NCI-H2081 treated with DMSO at 0.1 percent for 48 hours (cell line): ENCODE measurements around the gene THSD7A.

Experiments used
- DNase-seq: peaks from one replicate; lab custom pipeline; 2025; lab: John Stamatoyannopoulos, UW

The THSD7A gene

DNA sequence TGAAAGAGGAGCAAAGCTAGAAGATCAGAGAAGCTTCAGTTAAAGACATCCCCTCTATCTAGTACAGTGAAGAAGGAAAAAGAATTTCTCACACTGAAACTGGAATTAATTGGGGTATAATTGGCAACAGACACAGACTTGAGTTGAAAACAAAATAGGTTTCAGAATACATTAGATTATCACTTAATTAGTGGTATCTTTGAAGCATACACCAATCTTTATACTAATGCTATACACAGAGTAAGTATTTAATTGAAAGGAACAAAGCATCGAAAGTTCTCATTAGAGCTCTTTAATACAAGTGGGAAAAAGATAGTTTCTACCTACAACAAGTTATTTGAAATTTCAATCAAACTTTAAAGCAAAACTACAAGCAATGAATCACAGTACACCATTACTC, 128.2 kb downstream of the THSD7A start:
- no peak for DNase-seq

DNA sequence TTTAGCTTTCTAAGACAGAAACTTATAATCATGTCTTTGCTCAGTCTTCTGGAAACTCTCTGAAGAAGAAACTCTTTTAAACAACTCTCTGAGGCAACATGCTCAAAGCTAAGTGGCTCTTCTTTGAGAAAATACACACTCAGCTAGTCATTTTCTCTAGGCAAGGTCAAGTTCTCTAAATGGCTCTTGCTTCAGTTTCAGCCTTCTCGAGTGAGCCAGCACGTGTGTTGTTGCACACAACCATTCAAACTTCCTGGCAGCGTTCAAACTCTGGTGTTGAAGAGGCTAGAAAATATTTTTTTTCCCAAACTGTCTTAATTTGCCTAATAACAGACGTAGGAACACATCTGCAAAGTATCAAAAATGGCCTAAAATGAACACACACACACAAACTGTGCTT, 129.1 kb downstream of the THSD7A start:
- no peak for DNase-seq

DNA sequence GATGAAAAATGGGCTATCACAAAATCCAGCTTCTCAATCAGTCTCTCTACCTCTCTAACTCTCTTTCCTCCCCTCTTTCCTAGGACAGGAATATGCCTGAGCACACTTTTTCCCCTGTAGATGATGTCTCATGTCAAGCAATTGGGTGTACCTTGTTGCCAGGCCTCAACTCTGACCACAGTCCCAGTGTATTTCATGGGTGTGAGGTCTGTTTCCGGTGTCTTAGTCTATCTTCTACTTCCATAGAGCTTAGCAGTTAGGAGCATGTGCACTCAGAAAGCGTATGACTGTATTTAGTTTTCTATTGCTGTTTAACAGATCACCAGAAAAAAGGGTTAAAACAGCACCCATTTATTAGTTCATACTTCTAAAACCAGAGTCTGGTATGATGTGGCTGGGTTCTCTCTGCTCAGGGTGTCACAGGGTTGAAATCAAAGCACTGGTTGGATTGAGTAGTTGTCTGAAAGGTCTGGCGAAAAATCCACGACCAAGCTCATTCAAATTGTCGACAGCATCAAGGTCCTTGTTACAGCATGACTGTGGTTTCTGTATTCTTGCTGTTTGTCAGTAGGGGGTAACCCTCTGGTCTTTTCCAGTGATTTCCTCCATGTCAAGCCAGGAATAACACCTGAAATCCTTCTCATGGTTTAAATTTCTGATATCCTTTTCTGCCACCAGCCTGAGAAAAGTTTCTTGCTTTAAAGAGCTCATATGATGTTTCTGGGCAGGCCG, 130.0 kb downstream of the THSD7A start:
- no peak for DNase-seq

DNA sequence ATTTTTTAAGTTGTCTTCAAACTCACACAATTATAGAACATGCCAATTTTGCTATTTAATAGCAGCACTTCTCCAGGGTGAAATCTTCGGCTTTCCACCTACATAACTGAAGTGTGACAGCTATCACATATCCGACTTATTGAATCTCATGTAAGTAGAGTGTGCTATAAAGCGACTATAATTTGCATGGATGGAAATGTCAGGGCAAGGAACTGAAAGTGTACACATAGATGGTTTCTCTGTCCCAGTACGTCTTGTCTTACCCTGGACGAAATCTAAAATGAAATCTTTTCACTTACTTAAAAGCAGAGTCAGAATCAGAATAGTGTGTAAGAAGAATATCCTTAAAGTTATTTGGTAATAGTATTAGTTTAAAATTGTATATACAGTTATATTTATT, 132.3 kb downstream of the THSD7A start:
- DNase-seq: no peak

DNA sequence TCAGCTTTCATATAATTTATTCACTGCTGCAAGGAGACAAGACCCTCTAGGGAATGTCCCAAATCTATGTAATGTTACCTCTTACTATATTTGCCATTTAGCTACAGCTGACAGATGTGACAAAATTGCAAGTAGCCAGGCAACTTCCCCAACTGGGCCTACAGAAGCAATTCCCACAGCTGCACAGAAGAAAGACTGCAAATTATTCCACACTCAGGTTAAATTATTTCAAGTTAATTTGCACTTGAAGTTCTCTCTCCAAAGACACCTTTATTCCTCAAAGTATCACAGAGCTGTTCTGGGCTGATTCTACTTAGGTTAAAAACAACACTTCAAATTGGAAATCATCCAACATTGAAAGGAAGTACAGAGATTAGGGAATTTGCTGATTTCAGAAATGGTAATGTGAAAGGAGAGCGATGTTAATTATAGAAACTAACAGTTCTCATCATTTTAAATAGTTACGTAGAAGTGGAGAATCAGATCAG, 133.6 kb downstream of the THSD7A start:
- no peak for DNase-seq

DNA sequence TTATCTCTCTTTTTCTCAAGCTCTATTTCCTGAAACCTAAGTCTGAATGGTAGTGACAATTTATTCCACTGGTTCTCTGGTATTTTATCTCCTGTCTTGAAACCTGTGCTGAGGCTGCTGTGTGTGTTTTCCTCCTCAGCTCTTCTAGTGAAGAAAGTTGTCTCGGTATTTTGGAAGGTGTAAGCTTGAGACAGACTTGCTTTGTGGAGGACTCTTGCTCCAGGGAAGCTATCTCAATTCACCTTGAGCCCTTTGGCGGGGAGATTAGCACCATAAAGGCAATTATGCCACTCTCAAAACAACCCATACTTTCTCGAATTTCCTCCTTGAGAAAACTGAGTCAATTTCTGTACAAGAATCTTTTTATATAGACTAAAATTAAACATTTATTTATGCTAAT, 141.6 kb downstream of the THSD7A start:
- no peak for DNase-seq

DNA sequence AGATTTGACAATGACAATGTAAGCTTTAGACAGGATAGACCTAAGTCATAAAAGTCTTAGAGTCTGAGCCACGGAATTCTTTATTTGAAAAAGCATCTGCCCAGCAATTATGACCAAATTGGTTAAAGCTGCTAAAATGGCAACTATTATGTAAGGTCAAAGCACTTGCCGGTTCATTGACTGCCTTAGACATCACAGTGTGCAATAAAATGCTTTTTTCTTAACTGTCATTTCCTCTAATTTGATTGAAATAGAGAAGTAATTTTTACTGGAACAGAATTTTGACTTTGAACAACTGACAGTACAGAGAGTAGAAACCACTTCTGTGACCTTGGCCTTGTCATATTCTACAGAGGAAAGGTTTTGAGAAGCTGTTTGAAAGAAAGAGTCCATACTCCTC, 142.9 kb downstream of the THSD7A start:
- DNase-seq: no peak

DNA sequence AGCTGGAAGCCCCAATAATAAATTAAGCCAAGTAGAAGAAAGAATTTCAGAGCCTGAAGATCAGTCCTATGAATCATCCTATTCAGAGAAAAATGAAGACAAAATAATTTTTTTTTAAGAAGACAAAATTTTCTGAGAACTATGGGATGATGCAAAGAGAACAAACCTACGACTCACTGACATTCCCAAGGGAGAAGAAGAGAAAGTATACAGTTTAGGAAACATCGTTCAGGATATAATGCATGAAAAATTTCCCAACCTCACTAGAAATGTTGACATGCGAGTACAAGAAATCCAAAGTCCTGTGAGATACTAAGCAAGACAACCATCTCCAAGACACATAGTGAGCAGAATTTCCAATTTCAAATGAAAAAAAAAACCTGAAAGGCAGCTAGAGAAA, 150.5 kb downstream of the THSD7A start:
- no peak for DNase-seq

DNA sequence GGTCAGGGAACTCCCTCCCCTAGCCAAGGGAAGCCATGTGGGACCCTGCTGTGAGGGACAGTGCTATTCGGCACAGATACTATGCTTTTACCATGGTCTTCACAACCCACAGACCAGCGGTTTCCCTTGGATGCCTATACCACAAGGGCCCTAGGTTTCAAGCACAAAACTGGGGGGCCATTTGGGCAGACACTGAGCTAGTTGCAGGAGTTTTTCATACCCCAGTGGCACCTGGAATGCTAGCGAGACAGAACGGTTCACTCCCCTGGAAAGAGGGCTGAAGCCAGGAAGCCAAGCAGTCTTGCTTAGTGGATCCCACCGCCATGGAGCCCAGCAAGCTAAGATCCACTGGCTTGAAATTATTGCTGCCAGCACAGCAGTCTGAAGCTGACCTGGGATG, 156.8 kb downstream of the THSD7A start:
- DNase-seq: no peak

DNA sequence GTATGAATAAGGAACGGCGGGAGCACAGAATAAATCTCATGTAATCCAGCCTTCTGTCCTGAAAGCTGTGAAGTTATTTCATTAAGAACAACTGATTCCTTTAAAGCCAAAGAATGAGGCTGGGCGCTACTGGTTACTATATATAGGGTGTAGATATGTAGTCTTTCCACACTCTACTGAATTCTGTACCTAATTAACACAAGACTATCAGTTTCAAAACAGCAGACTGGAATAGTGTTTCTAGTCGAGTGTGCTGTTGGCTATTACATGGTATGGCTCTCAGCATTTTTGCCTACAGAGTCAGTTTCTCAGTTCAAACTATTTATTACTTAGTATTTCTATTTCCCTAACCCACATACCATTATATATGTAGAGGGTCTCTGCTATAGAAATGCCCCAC, 163.3 kb downstream of the THSD7A start:
- no peak for DNase-seq

DNA sequence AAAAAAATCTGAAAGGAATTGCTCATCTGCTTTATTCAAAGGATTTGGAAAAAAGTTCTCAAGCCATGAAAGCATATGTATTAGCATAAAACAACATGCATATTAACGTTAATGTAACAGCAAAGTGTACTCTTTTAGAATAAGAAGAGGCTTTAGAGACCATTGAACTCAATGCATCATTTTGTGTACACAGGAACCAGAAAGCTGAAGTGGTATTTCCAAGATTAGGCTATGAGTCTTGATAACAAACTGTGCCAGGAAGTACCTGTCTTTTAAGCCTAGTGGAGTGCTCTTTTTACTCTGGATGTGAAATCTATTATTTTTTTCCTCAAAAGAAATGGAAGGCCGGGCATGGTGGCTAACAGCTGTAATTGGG, 164.2 kb downstream of the THSD7A start:
- no peak for DNase-seq

DNA sequence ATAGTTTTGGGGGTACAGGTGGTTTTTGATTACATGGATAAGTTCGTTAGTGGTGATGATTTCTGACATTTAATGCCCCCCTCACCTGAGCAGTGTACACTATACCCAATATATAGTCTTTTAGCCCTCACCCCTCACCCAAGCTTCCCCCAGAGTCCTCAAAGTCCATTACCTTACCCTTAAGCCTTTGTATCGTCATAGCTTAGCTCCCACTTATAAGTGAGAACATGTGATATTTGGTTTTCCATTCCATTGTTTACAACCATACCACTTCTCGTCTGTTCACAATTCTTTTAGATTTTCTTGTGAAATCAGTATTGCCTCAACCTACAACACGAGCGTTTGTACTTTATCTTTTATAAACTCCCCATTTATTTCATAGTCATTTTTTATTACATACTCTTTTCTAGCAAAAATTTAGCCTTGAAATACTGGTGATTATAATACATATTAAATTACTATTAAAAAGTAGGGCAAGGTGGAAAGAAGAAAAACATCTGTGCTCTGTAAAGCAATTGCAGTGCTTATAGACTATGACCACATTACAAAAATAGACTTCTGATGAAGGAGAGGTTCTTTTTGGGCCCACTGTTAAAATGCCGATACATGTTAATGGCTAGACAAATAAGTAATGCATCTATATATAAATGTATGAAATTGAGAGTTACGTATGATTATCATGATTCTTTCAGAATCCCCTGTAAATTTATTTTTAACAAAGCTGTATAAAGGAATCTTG, 164.8 kb downstream of the THSD7A start:
- DNase-seq: no peak

DNA sequence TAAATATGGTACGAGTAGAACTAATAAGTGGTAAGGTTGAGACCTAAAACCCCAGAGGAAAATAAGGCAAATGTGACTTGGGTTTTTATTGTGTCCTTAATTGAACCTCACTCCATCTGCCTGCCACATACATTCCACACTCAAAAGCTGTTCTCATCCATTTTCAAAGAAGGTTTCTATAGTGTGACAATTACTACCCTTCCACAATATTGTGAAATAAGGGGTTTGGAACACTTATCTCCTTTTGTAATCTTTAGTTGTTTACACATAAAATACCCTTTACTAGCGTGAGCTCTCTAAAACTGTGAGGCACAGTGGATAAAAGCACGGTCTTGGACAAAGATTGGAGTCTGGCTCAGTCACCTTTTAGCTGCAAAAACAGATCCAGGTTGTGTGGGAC, 166.6 kb downstream of the THSD7A start:
- DNase-seq: no peak

DNA sequence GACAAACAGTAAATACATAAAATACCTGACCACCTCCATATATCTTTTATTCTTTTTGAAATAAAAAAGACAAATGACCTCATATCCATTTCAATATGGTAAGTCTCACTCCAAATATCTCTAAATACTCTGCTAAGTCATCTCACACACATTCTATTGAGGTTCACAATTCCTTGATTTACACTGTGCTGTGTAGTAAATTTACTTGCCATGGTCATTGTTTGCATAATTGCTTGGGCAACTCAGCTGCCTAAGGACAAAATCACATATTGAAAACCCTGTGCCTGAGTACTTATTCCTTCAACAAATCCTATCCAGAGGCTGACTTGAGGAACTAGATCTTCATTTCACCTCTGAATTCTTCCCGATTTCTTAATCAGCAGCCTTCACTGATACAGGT, 176.4 kb downstream of the THSD7A start:
- DNase-seq: no peak

DNA sequence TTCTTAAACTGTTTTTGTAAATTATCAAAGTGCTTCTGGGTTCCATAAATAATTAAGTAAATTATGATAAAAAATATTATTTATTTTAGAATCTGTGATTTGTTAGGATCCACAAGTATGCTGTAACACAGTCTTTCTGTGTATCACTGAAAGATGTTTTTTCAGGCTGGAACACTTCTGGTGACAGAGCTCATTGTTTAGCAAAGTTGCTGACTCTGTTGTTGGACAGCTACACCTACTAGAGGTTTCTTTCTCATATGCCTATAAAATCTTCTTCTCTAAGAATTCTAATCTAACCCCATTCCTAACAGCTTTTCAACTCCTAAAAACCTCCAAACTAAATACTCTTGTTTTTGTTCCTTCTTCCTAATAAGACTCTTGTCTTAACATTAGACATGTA, 176.8 kb downstream of the THSD7A start:
- no peak for DNase-seq

DNA sequence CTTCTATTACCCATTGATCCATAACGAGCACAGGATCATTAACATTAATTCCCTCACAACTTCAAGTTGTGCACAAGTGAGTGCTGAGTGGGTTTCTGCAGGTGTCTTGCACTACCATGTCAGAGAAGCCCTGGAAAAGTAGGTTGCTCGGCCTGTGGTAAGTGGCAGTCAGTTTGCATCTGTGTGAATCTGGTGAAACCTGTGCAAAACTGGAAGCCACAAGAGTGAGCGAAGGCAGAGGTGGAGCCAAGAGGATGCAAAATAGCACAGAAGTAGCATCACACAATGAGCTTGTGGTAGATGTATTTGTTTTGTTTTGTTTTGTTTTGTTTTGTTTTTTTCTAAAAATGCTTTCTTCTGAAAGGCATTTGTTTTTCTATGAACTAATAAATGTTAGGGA, 181.5 kb downstream of the THSD7A start:
- no peak for DNase-seq

DNA sequence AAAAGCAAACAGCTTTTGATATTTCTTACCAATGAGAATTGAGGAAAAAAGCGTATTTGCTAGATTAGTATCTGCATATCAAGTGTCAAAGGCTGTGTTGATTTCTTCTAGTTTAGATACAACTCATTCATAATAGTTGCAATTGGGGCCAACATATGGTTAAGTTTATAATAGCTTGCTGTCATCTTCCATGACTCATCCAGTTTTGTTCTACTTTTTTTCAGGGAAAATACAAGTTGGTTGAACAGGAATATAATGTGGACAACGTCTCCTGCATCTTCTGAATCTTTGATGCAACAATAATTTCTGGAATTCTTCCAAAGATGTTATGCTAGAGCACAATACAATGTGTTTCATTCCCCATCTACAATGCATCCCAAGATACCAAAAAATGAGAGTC, 182.0 kb downstream of the THSD7A start:
- DNase-seq: no peak

DNA sequence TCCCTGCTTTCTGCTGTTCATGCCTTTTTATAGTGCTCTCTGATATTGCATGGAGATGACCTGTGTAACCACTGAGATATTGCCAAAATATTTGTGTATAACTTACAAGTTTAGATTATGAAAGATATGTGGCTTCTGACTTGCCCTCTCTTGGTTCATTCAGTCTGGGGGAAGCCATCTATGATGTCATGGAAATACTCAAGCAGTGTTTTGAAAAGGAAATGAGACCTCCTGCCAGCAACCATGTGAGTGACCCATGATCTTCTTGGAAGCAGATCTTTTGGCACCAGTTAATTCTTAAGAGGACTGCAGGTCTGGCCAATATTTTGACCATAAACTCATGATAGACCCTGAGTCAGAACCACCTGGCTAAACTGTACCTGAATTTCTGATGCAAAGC, 183.0 kb downstream of the THSD7A start:
- DNase-seq: no peak

DNA sequence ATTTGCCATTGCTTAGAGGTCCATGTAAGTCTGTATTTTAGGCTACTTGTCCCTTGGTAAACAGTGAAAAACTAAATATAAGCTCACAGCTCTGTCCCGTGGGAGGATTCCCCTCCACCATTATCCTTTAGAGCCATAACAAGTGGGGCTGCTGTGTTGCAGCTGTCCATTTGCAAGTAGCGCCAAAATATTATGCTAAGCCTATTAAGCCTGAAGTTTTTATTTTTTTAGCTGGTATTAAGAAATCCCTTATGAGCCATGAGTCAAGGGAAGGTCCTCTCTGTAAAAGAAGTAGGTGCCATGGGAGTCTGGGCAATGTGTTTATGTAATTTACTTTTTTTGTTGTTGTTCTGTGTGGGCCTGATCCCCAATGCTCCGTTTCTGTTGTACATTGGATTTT, 183.9 kb downstream of the THSD7A start:
- DNase-seq: no peak

DNA sequence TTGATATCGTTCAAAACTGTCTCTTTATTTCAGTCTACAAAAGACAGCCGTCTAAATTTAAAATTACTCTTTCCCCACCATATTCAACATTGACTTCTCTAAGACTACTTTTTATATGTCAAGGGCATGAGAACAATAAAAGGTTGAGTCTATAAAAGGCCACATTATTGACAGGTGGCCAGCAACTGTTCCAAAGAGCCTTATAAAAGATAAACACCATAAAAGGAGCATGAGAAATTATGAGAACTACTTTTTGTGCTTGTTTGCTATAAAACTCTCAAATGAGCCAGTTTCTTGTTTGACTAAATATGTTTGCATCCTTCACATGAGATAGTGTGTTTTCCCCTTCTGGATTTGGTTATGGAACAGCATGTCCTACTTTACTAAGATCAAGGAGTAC, 189.2 kb downstream of the THSD7A start:
- no peak for DNase-seq

DNA sequence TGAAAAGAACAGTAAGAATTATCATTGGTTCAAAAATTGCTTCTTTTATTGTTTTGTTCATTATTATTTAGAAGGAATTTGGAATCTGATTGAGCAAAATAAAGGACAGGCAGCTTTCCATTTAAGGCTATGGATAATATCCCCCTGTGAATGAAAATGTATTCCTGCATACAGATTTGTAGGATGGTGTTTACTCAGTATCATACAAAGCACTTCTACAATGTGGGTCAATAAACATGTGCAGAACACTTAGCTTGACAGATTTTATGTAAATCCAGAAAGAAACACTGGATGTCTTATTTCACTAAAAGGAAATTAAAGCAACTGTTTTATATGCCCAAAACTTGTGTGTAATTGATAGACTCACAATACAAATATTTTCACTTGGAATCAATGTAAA, 189.7 kb downstream of the THSD7A start:
- no peak for DNase-seq

DNA sequence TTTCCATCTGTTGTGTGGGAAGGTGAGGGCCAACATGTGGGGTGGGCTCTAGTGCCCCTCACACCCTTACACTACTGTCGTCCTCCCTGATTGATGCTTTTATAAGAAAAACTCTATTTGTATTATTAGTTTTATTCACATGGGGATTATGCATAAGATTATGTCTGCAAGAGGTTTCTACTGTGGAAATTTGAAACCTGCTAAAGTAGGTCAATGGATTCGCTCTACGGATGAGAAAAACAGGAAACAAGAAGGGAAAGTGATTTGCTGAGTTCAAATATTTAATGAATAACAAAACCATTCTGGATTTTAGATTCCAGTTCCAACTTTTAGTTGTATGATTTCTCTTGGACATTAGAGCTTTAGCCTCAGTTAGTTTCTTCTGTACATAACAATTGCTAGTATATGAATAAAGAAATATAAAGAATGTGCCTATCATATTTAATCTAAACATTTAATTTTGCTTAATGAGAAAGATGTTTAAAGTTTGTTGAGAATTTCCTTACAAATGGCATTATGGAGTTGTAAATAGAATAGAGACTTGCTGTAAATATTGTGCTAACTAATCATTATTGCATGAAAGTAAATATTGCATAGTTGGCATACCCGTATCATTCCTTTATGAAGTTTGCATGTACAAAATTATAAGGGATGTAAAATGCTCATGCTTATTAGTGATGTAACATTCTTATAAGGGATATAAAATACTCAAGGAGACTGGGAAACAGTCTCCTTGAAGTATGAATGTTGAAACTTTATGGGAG, 193.8 kb downstream of the THSD7A start:
- no peak for DNase-seq

DNA sequence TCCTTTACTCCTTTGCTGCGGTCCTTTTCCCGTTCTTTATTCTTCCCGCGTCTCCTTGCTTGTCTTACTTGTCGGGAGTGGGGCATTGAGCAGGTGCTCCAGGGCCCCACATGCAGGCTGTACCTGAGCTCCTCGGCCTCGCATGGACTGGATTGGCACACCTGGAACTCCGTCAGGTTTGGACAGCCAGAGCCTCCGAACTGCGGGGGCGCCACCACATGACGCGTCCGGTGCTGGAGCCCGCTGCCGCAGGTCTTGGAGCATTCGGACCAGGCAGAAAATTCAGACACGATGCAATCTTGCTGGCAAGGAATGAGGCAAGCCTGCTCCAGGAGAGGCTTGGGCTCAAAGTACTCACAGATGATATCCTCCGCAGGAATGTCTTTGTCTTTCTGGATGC, 195.7 kb downstream of the THSD7A start:
- no peak for DNase-seq
